Lower leg skin (tissue), 3 donors: Measurements from ENCODE around the gene CBX6.

Experiments
- POLR2A ChIP-seq, 2 donors: fragments of 450-650 bp; IDR thresholded peaks; one replicate each; pipeline ENCODE4 v1.6.1; 2016 to 2017; ENCODE audit warnings: antibody characterized with exemption in 2 of 2, mild to moderate bottlenecking in 1 of 2, moderate library complexity in 1 of 2
- TF ChIP-seq, protein P1 (sequence below), 3 donors: fragments of 450-650 bp; IDR thresholded peaks; one replicate each; pipeline ENCODE4 v1.5.1; 2016; ENCODE audit warnings: antibody characterized with exemption in 3 of 3, mild to moderate bottlenecking in 3 of 3, moderate library complexity in 2 of 3

DNA sequence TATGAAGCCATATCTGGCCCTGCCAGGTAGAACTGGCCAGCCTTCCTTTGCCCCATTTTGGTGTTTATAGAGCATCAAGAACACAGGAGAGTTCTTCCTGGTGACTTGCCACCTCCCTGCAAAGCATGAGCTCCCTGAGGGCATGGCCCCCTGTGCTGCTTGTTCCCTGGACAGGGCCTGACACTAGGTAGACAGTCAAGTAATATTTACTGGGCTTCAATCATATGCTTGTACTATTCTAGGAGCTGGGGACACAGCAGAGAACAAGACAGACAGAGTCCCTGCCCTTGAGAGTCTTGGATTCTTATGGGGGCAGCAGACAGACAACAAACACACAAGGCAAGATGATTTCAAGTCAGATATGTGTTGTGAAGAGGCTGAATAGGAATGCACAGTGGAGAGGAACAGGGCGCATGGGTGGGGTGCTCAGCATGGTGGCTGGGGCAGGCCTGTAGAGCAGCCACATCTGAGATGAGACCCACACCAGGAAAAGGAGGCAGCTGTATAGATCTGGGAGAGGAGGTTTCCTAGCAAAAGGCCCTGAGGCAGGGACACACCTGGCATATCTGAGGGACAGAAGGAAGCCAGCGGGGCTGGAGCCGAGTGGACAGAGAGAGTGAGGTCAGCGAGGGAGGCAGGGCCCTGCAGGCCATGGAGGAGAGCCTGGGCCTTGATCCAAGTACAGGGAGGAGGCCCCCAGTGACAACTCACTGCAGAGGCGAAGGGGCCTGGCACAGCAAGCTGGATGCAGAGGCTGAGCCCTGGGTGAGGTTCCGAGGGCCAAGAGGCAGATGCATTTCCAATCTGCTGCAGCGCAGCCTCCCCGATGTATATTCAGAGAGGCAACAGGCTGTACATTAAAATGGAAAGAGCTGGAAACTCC lies 10.2 kb upstream of the CBX6 start:
- TF ChIP-seq, protein P1, sequence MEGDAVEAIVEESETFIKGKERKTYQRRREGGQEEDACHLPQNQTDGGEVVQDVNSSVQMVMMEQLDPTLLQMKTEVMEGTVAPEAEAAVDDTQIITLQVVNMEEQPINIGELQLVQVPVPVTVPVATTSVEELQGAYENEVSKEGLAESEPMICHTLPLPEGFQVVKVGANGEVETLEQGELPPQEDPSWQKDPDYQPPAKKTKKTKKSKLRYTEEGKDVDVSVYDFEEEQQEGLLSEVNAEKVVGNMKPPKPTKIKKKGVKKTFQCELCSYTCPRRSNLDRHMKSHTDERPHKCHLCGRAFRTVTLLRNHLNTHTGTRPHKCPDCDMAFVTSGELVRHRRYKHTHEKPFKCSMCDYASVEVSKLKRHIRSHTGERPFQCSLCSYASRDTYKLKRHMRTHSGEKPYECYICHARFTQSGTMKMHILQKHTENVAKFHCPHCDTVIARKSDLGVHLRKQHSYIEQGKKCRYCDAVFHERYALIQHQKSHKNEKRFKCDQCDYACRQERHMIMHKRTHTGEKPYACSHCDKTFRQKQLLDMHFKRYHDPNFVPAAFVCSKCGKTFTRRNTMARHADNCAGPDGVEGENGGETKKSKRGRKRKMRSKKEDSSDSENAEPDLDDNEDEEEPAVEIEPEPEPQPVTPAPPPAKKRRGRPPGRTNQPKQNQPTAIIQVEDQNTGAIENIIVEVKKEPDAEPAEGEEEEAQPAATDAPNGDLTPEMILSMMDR (IDR thresholded peaks at IDR 0.05) = no peak
- no peak for TF ChIP-seq POLR2A (IDR thresholded peaks at IDR 0.05)
